H1 (cell line): ENCODE measurements around the gene GLI1. TPM values are rescaled to one million over a fixed set of nuclear protein-coding genes. Genes with fewer than 3 reads are reported as not detected.

Experiments used
- ASH2L ChIP-seq: fragments of 200-600, 300-600 bp; sonication (generic); IDR thresholded peaks from one replicate; pipeline ENCODE4 v1.7.1; 2017; ENCODE audit warnings: low read length
- GTF2F1 ChIP-seq: IDR thresholded peaks from 2 replicates; pipeline ENCODE4 v1.6.1; 2012; ENCODE audit warnings: low read depth, low read length, improper control_type of control experiment, borderline replicate concordance
- SIRT6 ChIP-seq: IDR thresholded peaks from one replicate; pipeline ENCODE4 v1.7.1; 2012; ENCODE audit warnings: low read length, inconsistent platforms
- polyA plus RNA-seq, 7 experiments: library from polyadenylated mRNA; depleted of rRNA in 3 of 7; stranded (reverse) in 5 of 7; unstranded in 2 of 7; fragments of >200 nt in 5 of 7; fragments of 200-250 nt in 2 of 7; gene quantifications; 1 replicate in 5 of 7; 2 replicates in 1 of 7; 4 replicates in 1 of 7; pipeline versions ENCODE4 v1.2.1 to v1.2.3, GENCODE V29; 2011 to 2013; ENCODE audit warnings: missing spikeins in 2 of 7, mixed read lengths in 2 of 7
- total RNA-seq: library from RNA; stranded (reverse); fragmentation: NEBNext Ultra II Directional; extraction: Animal tissue kit (Norgen Biotek cat#: 25700); gene quantifications from 2 replicates; pipeline ENCODE4 v1.2.1, GENCODE V29; 2021
- TF ChIP-seq, protein P1 (sequence below): fragments of 300-600 bp; sonication (generic); IDR thresholded peaks from 2 replicates; pipeline ENCODE4 v1.7.1; 2012; ENCODE audit warnings: low read length, moderate library complexity, mild to moderate bottlenecking, inconsistent platforms; ENCODE audit not compliant: insufficient replicate concordance
- TF ChIP-seq, protein P2 (sequence below): IDR thresholded peaks from 2 replicates; pipeline ENCODE4 v1.6.1; 2011; ENCODE audit warnings: low read length, improper control_type of control experiment
- TF ChIP-seq, protein P3 (sequence below): IDR thresholded peaks from 2 replicates; pipeline ENCODE4 v1.6.1; 2012; ENCODE audit warnings: low read length, inconsistent platforms

The GLI1 gene
- total and polyA plus RNA-seq, 2 of the 8 experiments (the other 6 are each of a cell fraction or from before 2014, with no cell fraction given) = 23.5 to 25.3 TPM

DNA sequence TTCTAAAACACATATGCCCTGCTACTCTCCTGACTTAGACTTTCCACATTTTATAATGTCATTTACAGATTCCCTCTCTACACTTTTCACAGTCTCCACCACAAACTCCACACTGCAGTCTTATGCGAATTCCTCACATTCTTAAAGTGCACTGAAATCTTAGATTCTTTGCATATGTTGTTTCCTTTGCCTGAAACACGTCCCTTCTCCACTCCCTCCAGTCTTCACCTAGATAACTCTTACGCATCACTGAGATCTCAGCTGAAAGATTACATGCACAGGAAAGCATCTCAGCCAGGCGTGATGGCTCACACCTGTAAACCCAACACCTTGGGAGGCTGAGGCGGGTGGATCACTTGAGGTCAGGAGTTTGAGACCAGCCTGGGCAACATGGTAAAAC lies 23.9 kb downstream of the GLI1 start (continued):
- TF ChIP-seq, protein P1, sequence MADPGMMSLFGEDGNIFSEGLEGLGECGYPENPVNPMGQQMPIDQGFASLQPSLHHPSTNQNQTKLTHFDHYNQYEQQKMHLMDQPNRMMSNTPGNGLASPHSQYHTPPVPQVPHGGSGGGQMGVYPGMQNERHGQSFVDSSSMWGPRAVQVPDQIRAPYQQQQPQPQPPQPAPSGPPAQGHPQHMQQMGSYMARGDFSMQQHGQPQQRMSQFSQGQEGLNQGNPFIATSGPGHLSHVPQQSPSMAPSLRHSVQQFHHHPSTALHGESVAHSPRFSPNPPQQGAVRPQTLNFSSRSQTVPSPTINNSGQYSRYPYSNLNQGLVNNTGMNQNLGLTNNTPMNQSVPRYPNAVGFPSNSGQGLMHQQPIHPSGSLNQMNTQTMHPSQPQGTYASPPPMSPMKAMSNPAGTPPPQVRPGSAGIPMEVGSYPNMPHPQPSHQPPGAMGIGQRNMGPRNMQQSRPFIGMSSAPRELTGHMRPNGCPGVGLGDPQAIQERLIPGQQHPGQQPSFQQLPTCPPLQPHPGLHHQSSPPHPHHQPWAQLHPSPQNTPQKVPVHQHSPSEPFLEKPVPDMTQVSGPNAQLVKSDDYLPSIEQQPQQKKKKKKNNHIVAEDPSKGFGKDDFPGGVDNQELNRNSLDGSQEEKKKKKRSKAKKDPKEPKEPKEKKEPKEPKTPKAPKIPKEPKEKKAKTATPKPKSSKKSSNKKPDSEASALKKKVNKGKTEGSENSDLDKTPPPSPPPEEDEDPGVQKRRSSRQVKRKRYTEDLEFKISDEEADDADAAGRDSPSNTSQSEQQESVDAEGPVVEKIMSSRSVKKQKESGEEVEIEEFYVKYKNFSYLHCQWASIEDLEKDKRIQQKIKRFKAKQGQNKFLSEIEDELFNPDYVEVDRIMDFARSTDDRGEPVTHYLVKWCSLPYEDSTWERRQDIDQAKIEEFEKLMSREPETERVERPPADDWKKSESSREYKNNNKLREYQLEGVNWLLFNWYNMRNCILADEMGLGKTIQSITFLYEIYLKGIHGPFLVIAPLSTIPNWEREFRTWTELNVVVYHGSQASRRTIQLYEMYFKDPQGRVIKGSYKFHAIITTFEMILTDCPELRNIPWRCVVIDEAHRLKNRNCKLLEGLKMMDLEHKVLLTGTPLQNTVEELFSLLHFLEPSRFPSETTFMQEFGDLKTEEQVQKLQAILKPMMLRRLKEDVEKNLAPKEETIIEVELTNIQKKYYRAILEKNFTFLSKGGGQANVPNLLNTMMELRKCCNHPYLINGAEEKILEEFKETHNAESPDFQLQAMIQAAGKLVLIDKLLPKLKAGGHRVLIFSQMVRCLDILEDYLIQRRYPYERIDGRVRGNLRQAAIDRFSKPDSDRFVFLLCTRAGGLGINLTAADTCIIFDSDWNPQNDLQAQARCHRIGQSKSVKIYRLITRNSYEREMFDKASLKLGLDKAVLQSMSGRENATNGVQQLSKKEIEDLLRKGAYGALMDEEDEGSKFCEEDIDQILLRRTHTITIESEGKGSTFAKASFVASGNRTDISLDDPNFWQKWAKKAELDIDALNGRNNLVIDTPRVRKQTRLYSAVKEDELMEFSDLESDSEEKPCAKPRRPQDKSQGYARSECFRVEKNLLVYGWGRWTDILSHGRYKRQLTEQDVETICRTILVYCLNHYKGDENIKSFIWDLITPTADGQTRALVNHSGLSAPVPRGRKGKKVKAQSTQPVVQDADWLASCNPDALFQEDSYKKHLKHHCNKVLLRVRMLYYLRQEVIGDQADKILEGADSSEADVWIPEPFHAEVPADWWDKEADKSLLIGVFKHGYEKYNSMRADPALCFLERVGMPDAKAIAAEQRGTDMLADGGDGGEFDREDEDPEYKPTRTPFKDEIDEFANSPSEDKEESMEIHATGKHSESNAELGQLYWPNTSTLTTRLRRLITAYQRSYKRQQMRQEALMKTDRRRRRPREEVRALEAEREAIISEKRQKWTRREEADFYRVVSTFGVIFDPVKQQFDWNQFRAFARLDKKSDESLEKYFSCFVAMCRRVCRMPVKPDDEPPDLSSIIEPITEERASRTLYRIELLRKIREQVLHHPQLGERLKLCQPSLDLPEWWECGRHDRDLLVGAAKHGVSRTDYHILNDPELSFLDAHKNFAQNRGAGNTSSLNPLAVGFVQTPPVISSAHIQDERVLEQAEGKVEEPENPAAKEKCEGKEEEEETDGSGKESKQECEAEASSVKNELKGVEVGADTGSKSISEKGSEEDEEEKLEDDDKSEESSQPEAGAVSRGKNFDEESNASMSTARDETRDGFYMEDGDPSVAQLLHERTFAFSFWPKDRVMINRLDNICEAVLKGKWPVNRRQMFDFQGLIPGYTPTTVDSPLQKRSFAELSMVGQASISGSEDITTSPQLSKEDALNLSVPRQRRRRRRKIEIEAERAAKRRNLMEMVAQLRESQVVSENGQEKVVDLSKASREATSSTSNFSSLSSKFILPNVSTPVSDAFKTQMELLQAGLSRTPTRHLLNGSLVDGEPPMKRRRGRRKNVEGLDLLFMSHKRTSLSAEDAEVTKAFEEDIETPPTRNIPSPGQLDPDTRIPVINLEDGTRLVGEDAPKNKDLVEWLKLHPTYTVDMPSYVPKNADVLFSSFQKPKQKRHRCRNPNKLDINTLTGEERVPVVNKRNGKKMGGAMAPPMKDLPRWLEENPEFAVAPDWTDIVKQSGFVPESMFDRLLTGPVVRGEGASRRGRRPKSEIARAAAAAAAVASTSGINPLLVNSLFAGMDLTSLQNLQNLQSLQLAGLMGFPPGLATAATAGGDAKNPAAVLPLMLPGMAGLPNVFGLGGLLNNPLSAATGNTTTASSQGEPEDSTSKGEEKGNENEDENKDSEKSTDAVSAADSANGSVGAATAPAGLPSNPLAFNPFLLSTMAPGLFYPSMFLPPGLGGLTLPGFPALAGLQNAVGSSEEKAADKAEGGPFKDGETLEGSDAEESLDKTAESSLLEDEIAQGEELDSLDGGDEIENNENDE = no peak
- no peak for TF ChIP-seq ASH2L
- TF ChIP-seq, protein P2, sequence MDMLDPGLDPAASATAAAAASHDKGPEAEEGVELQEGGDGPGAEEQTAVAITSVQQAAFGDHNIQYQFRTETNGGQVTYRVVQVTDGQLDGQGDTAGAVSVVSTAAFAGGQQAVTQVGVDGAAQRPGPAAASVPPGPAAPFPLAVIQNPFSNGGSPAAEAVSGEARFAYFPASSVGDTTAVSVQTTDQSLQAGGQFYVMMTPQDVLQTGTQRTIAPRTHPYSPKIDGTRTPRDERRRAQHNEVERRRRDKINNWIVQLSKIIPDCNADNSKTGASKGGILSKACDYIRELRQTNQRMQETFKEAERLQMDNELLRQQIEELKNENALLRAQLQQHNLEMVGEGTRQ = no peak
- no peak for TF ChIP-seq SIRT6
- TF ChIP-seq, protein P3, sequence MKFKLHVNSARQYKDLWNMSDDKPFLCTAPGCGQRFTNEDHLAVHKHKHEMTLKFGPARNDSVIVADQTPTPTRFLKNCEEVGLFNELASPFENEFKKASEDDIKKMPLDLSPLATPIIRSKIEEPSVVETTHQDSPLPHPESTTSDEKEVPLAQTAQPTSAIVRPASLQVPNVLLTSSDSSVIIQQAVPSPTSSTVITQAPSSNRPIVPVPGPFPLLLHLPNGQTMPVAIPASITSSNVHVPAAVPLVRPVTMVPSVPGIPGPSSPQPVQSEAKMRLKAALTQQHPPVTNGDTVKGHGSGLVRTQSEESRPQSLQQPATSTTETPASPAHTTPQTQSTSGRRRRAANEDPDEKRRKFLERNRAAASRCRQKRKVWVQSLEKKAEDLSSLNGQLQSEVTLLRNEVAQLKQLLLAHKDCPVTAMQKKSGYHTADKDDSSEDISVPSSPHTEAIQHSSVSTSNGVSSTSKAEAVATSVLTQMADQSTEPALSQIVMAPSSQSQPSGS = no peak
- no peak for TF ChIP-seq GTF2F1
- TF ChIP-seq, all 59 proteins: peak for 0
